Peyer's patch (tissue), 4 donors: ENCODE results near the gene PRTG.

ENCODE experiments used
- POLR2A ChIP-seq, 2 donors: fragments of 450-650 bp; IDR thresholded peaks; one replicate each; pipeline ENCODE4 v1.5.1; 2017; ENCODE audit warnings: antibody characterized with exemption in 2 of 2, mild to moderate bottlenecking in 2 of 2, moderate library complexity in 2 of 2
- TF ChIP-seq, protein P1 (sequence below), 6 experiments: fragments of 450-650 bp in 4 of 6; fragments of 200-600 bp in 2 of 6; sonication (generic) in 1 of 6; IDR thresholded peaks; one replicate each; pipeline ENCODE4 v1.5.1; 2017 to 2019; ENCODE audit warnings: antibody characterized with exemption in 6 of 6, mild to moderate bottlenecking in 3 of 6, moderate library complexity in 1 of 6

DNA sequence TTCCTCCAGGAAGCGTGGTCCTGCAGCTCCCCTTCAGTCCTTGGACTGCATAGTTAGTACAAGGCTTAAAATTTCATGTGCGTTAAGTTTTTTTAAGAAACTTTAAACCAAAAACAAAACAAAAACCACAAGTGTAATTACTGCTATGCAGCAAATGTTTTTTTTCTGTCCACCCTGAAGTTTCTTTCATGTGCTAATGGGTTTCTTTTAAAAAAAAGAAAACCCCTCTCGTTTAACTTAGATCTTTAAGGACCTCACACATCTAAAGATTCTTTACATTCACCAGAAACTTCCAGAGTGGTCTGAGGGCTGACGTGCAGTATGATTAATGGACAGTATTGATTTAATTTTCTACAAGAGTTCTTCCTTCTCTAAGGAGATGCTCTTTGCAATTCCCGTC, 82.8 kb downstream of the PRTG start:
- TF ChIP-seq, protein P1, sequence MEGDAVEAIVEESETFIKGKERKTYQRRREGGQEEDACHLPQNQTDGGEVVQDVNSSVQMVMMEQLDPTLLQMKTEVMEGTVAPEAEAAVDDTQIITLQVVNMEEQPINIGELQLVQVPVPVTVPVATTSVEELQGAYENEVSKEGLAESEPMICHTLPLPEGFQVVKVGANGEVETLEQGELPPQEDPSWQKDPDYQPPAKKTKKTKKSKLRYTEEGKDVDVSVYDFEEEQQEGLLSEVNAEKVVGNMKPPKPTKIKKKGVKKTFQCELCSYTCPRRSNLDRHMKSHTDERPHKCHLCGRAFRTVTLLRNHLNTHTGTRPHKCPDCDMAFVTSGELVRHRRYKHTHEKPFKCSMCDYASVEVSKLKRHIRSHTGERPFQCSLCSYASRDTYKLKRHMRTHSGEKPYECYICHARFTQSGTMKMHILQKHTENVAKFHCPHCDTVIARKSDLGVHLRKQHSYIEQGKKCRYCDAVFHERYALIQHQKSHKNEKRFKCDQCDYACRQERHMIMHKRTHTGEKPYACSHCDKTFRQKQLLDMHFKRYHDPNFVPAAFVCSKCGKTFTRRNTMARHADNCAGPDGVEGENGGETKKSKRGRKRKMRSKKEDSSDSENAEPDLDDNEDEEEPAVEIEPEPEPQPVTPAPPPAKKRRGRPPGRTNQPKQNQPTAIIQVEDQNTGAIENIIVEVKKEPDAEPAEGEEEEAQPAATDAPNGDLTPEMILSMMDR (IDR thresholded peaks at IDR 0.05), result no peak
- no peak for TF ChIP-seq POLR2A (IDR thresholded peaks at IDR 0.05)
